H9 (cell line): ENCODE results near the gene LOXHD1. TPM values are rescaled to one million over a fixed set of nuclear protein-coding genes. Genes with fewer than 3 reads are reported as not detected.

Experiments
- DNase-seq: peaks from one replicate; pipeline ENCODE4 v3.0.0-alpha.2; 2017
- H2AFZ ChIP-seq: one replicate; pipeline ENCODE4 v1.6.1; 2013; ENCODE audit warnings: mild to moderate bottlenecking, low read length, control low read depth, moderate library complexity
- H2AK5ac ChIP-seq: 2 replicates; pipeline ENCODE4 v1.6.1; 2013; ENCODE audit warnings: low read length, control low read depth, mixed read lengths; ENCODE audit not compliant: insufficient read length
- H2BK120ac ChIP-seq: one replicate; pipeline ENCODE4 v1.6.1; 2013; ENCODE audit warnings: low read depth, mild to moderate bottlenecking, low read length, control low read depth, inconsistent platforms; ENCODE audit not compliant: poor library complexity, severe bottlenecking
- H2BK12ac ChIP-seq: 2 replicates; pipeline ENCODE4 v1.6.1; 2013; ENCODE audit warnings: low read length, control low read depth, mixed read lengths, low read depth; ENCODE audit not compliant: insufficient read length
- H2BK15ac ChIP-seq: 2 replicates; pipeline ENCODE4 v1.6.1; 2013; ENCODE audit warnings: low read depth, low read length, control low read depth
- H2BK20ac ChIP-seq: one replicate; pipeline ENCODE4 v1.6.1; 2013; ENCODE audit warnings: low read depth, mild to moderate bottlenecking, low read length, control low read depth, inconsistent platforms; ENCODE audit not compliant: poor library complexity, severe bottlenecking
- H2BK5ac ChIP-seq: 2 replicates; pipeline ENCODE4 v1.6.1; 2013; ENCODE audit warnings: low read length, control low read depth, mixed read lengths; ENCODE audit not compliant: insufficient read length
- H3K14ac ChIP-seq: 2 replicates; pipeline ENCODE4 v1.6.1; 2013; ENCODE audit warnings: low read length, control low read depth; ENCODE audit not compliant: insufficient read depth
- H3K18ac ChIP-seq: 2 replicates; pipeline ENCODE4 v1.6.1; 2013; ENCODE audit warnings: low read depth, mild to moderate bottlenecking, mixed read lengths, low read length, control low read depth; ENCODE audit not compliant: insufficient read length
- H3K23ac ChIP-seq: 2 replicates; pipeline ENCODE4 v1.6.1; 2013; ENCODE audit warnings: low read length, control low read depth, mixed read lengths, low read depth; ENCODE audit not compliant: insufficient read length
- H3K23me2 ChIP-seq: 2 replicates; pipeline ENCODE4 v1.6.1; 2013; ENCODE audit warnings: low read depth, mild to moderate bottlenecking, mixed read lengths, low read length, control low read depth; ENCODE audit not compliant: insufficient read length, poor library complexity, severe bottlenecking
- H3K27ac ChIP-seq: 2 replicates; pipeline ENCODE4 v1.5.1; 2013; ENCODE audit warnings: low read length, control low read depth, mixed read lengths, low read depth; ENCODE audit not compliant: insufficient read length
- H3K27me3 ChIP-seq: 2 replicates; pipeline ENCODE4 v1.6.1; 2013; ENCODE audit warnings: low read length, control low read depth, inconsistent platforms; ENCODE audit not compliant: insufficient read depth
- H3K4ac ChIP-seq: 2 replicates; pipeline ENCODE4 v1.6.1; 2013; ENCODE audit warnings: low read depth, mild to moderate bottlenecking, control low read depth, inconsistent platforms, low read length, moderate library complexity
- H3K4me1 ChIP-seq: 2 replicates; pipeline ENCODE4 v1.6.1; 2013; ENCODE audit warnings: low read length, control low read depth, inconsistent platforms; ENCODE audit not compliant: insufficient read depth
- H3K4me2 ChIP-seq: 2 replicates; pipeline ENCODE4 v1.6.1; 2013; ENCODE audit warnings: low read length, control low read depth, mixed read lengths; ENCODE audit not compliant: insufficient read length, insufficient read depth
- H3K56ac ChIP-seq: 2 replicates; pipeline ENCODE4 v1.6.1; 2013; ENCODE audit warnings: low read depth, mild to moderate bottlenecking, mixed read lengths, low read length, control low read depth; ENCODE audit not compliant: insufficient read length
- H3K79me1 ChIP-seq: 2 replicates; pipeline ENCODE4 v1.6.1; 2013; ENCODE audit warnings: low read depth, mild to moderate bottlenecking, moderate library complexity, low read length, control low read depth, inconsistent platforms; ENCODE audit not compliant: insufficient read depth, poor library complexity, severe bottlenecking
- H3K79me2 ChIP-seq: 2 replicates; pipeline ENCODE4 v1.6.1; 2013; ENCODE audit warnings: low read length, control low read depth, inconsistent platforms; ENCODE audit not compliant: insufficient read depth
- H3K9ac ChIP-seq: 2 replicates; pipeline ENCODE4 v1.6.1; 2013; ENCODE audit warnings: low read length, control low read depth, mixed read lengths; ENCODE audit not compliant: insufficient read length; ENCODE audit errors: extremely low read depth
- H3K9me3 ChIP-seq: one replicate; pipeline ENCODE4 v1.6.1; 2013; ENCODE audit warnings: low read depth, low read length, inconsistent platforms; ENCODE audit not compliant: control insufficient read depth
- H3T11ph ChIP-seq: one replicate; pipeline ENCODE4 v1.6.1; 2013; ENCODE audit warnings: mild to moderate bottlenecking, low read length, control low read depth, inconsistent platforms
- H4K20me1 ChIP-seq: one replicate; pipeline ENCODE4 v1.6.1; 2013; ENCODE audit not compliant: control insufficient read depth, insufficient read length, insufficient read depth
- H4K5ac ChIP-seq: 2 replicates; pipeline ENCODE4 v1.6.1; 2013; ENCODE audit warnings: low read depth, mild to moderate bottlenecking, mixed read lengths, low read length, control low read depth; ENCODE audit not compliant: insufficient read length
- H4K8ac ChIP-seq: replicated peaks from 2 replicates; pipeline ENCODE4 v1.6.1; 2013; ENCODE audit warnings: low read length, control low read depth, mixed read lengths, low read depth; ENCODE audit not compliant: insufficient read length
- H4K91ac ChIP-seq: 2 replicates; pipeline ENCODE4 v1.6.1; 2013; ENCODE audit warnings: low read depth, mild to moderate bottlenecking, moderate library complexity, mixed read lengths, low read length, control low read depth; ENCODE audit not compliant: insufficient read length
- H3K27ac Mint-ChIP-seq, 3 experiments: 2 replicates in 2 of 3; 3 replicates in 1 of 3; pipeline ENCODE4 v1.8.0; 2020 to 2021; ENCODE audit warnings: mixed read lengths in 3 of 3, mild to moderate bottlenecking in 1 of 3, moderate library complexity in 1 of 3
- H3K27me3 Mint-ChIP-seq: 2 replicates; pipeline ENCODE4 v1.8.0; 2021; ENCODE audit warnings: low read depth, mild to moderate bottlenecking, moderate library complexity, mixed read lengths
- H3K36me3 Mint-ChIP-seq, 3 experiments: 2 replicates in 2 of 3; 3 replicates in 1 of 3; pipeline ENCODE4 v1.8.0; 2020 to 2021; ENCODE audit warnings: low read depth in 3 of 3, mixed read lengths in 3 of 3; ENCODE audit not compliant: insufficient read depth in 1 of 3
- H3K4me1 Mint-ChIP-seq, 2 experiments: 2 replicates each; pipeline ENCODE4 v1.8.0; 2020; ENCODE audit warnings: mixed read lengths in 2 of 2
- H3K4me3 Mint-ChIP-seq, 2 experiments: 2 replicates in 1 of 2; 3 replicates in 1 of 2; pipeline ENCODE4 v1.8.0; 2020 to 2021; ENCODE audit warnings: mild to moderate bottlenecking in 2 of 2, mixed read lengths in 2 of 2, moderate library complexity in 1 of 2
- H3K9me3 Mint-ChIP-seq, 2 experiments: 2 replicates in 1 of 2; 3 replicates in 1 of 2; pipeline ENCODE4 v1.8.0; 2020; ENCODE audit warnings: mild to moderate bottlenecking in 2 of 2, mixed read lengths in 2 of 2, moderate library complexity in 1 of 2
- CTCF ChIP-seq: fragments of 200-600 bp; sonication (generic); conservative IDR thresholded peaks from 3 replicates; pipeline ENCODE4 v1.8.0; 2021; ENCODE audit warnings: antibody characterized with exemption, mild to moderate bottlenecking
- WGBS: extraction: QIAGEN DNeasy Blood & Tissue Kit; methylation state at CpG from one replicate; pipeline ENCODE4 v1.1.7; 2013; ENCODE audit warnings: missing lambda C conversion rate, low lambda C conversion rate, mixed read lengths; ENCODE audit not compliant: insufficient read length; ENCODE audit errors: extremely low coverage; 5-methylcytosine and 5-hydroxymethylcytosine counted together
- total RNA-seq: library from RNA; stranded (reverse); gene quantifications from 2 replicates; pipeline ENCODE4 v1.2.1, GENCODE V29; 2021

Gene LOXHD1
- total RNA-seq, 1 experiment from 2014 or later: 0.07 TPM

GRCh38 chr18:46678041-46678440 is 21.0 kb upstream of the LOXHD1 start:
- Histone ChIP-seq H3K4me1 (no peaks in the 10 kb centered on the region), H4K5ac (no peak overlapping the region), H4K20me1 (no peaks in the 10 kb centered on the region), H3K79me1 (no peaks in the 10 kb centered on the region), H3K23me2 (no peaks in the 10 kb centered on the region), H4K8ac (no peak overlapping the region), H2BK5ac (no peak overlapping the region), H2BK20ac (no peak overlapping the region), H2BK12ac (no peak overlapping the region), H2AK5ac (no peak overlapping the region), H3K9me3 (no peaks in the 10 kb centered on the region), H4K91ac (no peak overlapping the region), H3K27me3 (no peaks in the 10 kb centered on the region; the same call in 1 of the 2 replicates), H3K79me2 (no peaks in the 10 kb centered on the region), H3K23ac (no peak overlapping the region), H2BK120ac (no peak overlapping the region), H3K14ac (no peak overlapping the region), H3K27ac (no peak overlapping the region), H3K9ac (no peak overlapping the region), H3K4ac (no peak overlapping the region), H3K4me2 (no peak overlapping the region), H3K18ac (no peak overlapping the region), H3T11ph (no peak overlapping the region), H2BK15ac (no peak overlapping the region), H3K56ac (no peak overlapping the region), H2AFZ (no peak overlapping the region)
- H3K4me1 Mint-ChIP-seq: peaks cover 12 to 15% of the 10 kb centered on the region in 2 experiments; a peak in 3 of 4 replicates
- no peak for DNase-seq
- TF ChIP-seq CTCF: no peak
- H3K36me3 Mint-ChIP-seq: no peaks in the 10 kb centered on the region
- H3K9me3 Mint-ChIP-seq: no peaks in the 10 kb centered on the region; a peak in 1 of 5 replicates
- peaks cover 4% of the 10 kb centered on the region for H3K27me3 Mint-ChIP-seq
- no peak overlapping the region; a peak in 1 of 7 replicates for H3K27ac Mint-ChIP-seq
- no CpG with 5 or more reads among the region's 3 CpGs for WGBS
- H3K4me3 Mint-ChIP-seq: no peak overlapping the region
